Trophoblast cell (in vitro differentiated cells and primary cell): Measurements from ENCODE around the gene MGMT.

Experiments
- DNase-seq, 2 donors: peaks; one replicate each; pipeline ENCODE4 v3.0.0-alpha.2; 2016
- H2AFZ ChIP-seq: 2 replicates; pipeline ENCODE4 v1.6.1; 2013; ENCODE audit warnings: low read length, moderate library complexity, mild to moderate bottlenecking; ENCODE audit not compliant: insufficient read depth, poor library complexity
- H2AK5ac ChIP-seq: 2 replicates; pipeline ENCODE4 v1.6.1; 2013; ENCODE audit warnings: mild to moderate bottlenecking, low read length
- H2BK120ac ChIP-seq: 2 replicates; pipeline ENCODE4 v1.6.1; 2013; ENCODE audit warnings: low read length, mild to moderate bottlenecking, moderate library complexity; ENCODE audit not compliant: insufficient read depth, poor library complexity
- H2BK12ac ChIP-seq: 2 replicates; pipeline ENCODE4 v1.6.1; 2013; ENCODE audit warnings: mild to moderate bottlenecking, low read length, moderate library complexity
- H2BK5ac ChIP-seq: 2 replicates; pipeline ENCODE4 v1.6.1; 2013; ENCODE audit warnings: low read length, low read depth, moderate library complexity, mild to moderate bottlenecking; ENCODE audit not compliant: poor library complexity
- H3K14ac ChIP-seq: 2 replicates; pipeline ENCODE4 v1.6.1; 2013; ENCODE audit warnings: mild to moderate bottlenecking, low read length
- H3K18ac ChIP-seq: 2 replicates; pipeline ENCODE4 v1.6.1; 2013; ENCODE audit warnings: mild to moderate bottlenecking, low read length
- H3K23ac ChIP-seq: 2 replicates; pipeline ENCODE4 v1.6.1; 2013; ENCODE audit warnings: low read length
- H3K27ac ChIP-seq: 2 replicates; pipeline ENCODE4 v1.5.1; 2013; ENCODE audit warnings: low read depth, mild to moderate bottlenecking, inconsistent platforms, low read length, moderate library complexity
- H3K27me3 ChIP-seq: 2 replicates; pipeline ENCODE4 v1.6.1; 2013; ENCODE audit warnings: inconsistent platforms, mild to moderate bottlenecking, low read length, moderate library complexity; ENCODE audit not compliant: insufficient read depth
- H3K36me3 ChIP-seq, 2 experiments: 1 replicate in 1 of 2; 2 replicates in 1 of 2; pipeline ENCODE4 v1.6.1; 2013; ENCODE audit warnings: low read length in 2 of 2, mild to moderate bottlenecking in 2 of 2, moderate library complexity in 1 of 2; ENCODE audit not compliant: insufficient read depth in 2 of 2, control insufficient read depth in 1 of 2
- H3K4ac ChIP-seq: 2 replicates; pipeline ENCODE4 v1.6.1; 2013; ENCODE audit warnings: low read depth, mild to moderate bottlenecking, low read length, moderate library complexity
- H3K4me1 ChIP-seq, 2 experiments: 1 replicate in 1 of 2; 2 replicates in 1 of 2; pipeline ENCODE4 v1.6.1; 2013; ENCODE audit warnings: low read length in 2 of 2, mild to moderate bottlenecking in 2 of 2, moderate library complexity in 1 of 2; ENCODE audit not compliant: insufficient read depth in 2 of 2, control insufficient read depth in 1 of 2
- H3K4me2 ChIP-seq: 2 replicates; pipeline ENCODE4 v1.6.1; 2013; ENCODE audit warnings: inconsistent platforms, mild to moderate bottlenecking, low read length, moderate library complexity
- H3K4me3 ChIP-seq: 2 replicates; pipeline ENCODE4 v1.5.1; 2013; ENCODE audit warnings: mild to moderate bottlenecking, low read depth, low read length, inconsistent platforms
- H3K79me1 ChIP-seq: one replicate; pipeline ENCODE4 v1.6.1; 2013; ENCODE audit warnings: low read length
- H3K79me2 ChIP-seq: 2 replicates; pipeline ENCODE4 v1.6.1; 2013; ENCODE audit warnings: low read length, mild to moderate bottlenecking; ENCODE audit not compliant: control insufficient read depth, insufficient read depth, poor library complexity
- H3K9ac ChIP-seq: 2 replicates; pipeline ENCODE4 v1.6.1; 2013; ENCODE audit warnings: mild to moderate bottlenecking, low read length
- H3K9me3 ChIP-seq: 2 replicates; pipeline ENCODE4 v1.6.1; 2013; ENCODE audit warnings: low read depth, mild to moderate bottlenecking, control low read depth, inconsistent platforms, low read length; ENCODE audit not compliant: insufficient read depth
- H4K12ac ChIP-seq: 2 replicates; pipeline ENCODE4 v1.6.1; 2013; ENCODE audit warnings: low read depth, mild to moderate bottlenecking, low read length, moderate library complexity
- H4K8ac ChIP-seq: 2 replicates; pipeline ENCODE4 v1.6.1; 2013; ENCODE audit warnings: low read depth, mild to moderate bottlenecking, low read length, moderate library complexity
- H4K91ac ChIP-seq: one replicate; pipeline ENCODE4 v1.6.1; 2013; ENCODE audit warnings: low read depth, mild to moderate bottlenecking, low read length, moderate library complexity
- WGBS: extraction: QIAGEN DNeasy Blood & Tissue Kit; methylation state at CpG from one replicate; pipeline ENCODE4 v1.1.7; 2013; ENCODE audit warnings: missing lambda C conversion rate; ENCODE audit not compliant: insufficient read length, insufficient coverage; ENCODE audit errors: extremely low coverage; 5-methylcytosine and 5-hydroxymethylcytosine counted together

Gene MGMT

DNA sequence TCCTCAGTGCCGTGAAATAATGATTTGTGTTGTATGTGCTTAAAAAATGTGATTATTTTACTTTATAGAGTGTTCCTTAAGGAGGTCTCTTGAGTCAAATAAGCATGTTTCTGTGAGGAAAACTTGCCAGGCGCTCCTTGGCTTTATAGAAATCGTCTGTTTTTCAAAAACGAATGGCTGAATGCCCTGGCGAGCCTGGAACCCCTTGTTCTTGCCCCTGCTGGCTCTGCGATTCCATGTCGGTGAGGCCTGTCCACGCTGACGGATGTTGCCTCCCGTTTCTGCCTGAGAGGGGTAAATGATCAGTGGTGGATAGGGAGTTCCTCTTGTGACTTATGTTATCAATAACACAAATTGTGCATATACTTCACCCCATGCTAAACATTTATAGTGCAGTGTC, 75.5 kb downstream of the MGMT start:
- H3K4me1 ChIP-seq = peaks cover 6 to 16% of the 10 kb centered on the region in 2 experiments
- H3K9me3 ChIP-seq = peaks cover 2% of the 10 kb centered on the region
- H3K4me2 ChIP-seq = no peak overlapping the region
- no peaks in the 10 kb centered on the region for H3K79me2 ChIP-seq
- no peak overlapping the region for H3K9ac ChIP-seq
- no peak overlapping the region for H4K12ac ChIP-seq
- H3K27ac ChIP-seq = no peak overlapping the region
- no peak overlapping the region for H2AFZ ChIP-seq
- H2BK5ac ChIP-seq = no peak overlapping the region
- H3K18ac ChIP-seq = no peak overlapping the region
- H3K36me3 ChIP-seq = peaks cover 0 to 2% of the 10 kb centered on the region in 2 experiments
- no peak overlapping the region for H2BK12ac ChIP-seq
- H3K27me3 ChIP-seq = no peaks in the 10 kb centered on the region
- no peak overlapping the region for H3K4me3 ChIP-seq
- no peak overlapping the region for H4K91ac ChIP-seq
- H3K14ac ChIP-seq = no peak overlapping the region
- DNase-seq = no peak
- H3K79me1 ChIP-seq = peaks cover 4% of the 10 kb centered on the region
- no peak overlapping the region for H3K4ac ChIP-seq
- H4K8ac ChIP-seq = no peak overlapping the region
- H3K23ac ChIP-seq = no peak overlapping the region
- no peak overlapping the region for H2AK5ac ChIP-seq
- H2BK120ac ChIP-seq = no peak overlapping the region
- no CpG with 5 or more reads among the region's 10 CpGs for WGBS

DNA sequence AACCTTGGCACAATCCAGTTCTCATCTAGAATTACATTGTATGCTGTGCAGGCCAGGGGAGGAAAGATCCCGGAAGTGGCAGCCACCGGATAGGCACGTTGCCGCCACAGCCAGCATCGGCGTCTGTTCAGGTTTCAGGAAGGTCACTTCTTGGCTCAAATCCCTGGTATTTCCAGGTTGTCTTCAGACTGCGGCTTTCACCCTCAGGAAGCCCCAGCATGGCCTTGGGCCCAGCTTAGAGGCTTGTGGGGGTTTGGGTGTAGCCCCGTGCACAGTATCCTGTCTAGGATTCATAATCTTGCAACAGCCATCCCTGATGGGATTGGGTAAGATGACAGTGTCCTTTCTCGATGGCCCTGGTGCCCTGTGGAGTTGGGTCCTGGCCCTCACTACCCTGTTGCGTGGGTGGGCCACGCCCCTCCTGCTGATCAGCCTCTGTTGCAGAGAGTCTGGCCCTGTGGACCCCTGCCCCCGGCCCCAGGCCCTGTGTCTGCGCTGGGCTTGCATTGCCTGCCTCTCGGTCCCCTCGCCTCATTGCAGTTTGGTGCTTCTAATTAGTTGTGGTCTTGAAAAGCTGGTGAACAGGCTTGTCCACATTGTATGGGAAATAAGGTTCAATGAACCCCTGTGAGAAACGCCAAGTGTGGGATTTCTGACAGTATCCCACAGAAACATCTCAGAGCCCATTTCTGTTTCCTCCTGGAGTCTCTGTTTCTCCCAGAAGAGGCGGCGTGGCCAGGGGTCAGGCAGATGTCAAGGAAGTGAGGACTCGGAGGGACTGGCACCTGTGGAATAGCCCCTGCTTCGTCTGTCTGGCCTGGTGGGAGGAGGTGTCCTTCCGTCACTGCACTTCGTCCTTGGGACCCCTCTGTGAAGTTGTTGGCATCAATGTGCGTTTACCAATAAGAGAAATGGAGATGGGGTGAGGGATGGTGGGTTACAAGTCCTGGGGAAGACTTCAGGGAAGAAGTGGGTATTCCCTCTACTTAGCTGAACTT, 77.5 kb downstream of the MGMT start:
- no CpG with 5 or more reads among the region's 23 CpGs for WGBS
- Histone ChIP-seq H3K27me3 (no peaks in the 10 kb centered on the region), H3K9ac (no peak overlapping the region)

DNA sequence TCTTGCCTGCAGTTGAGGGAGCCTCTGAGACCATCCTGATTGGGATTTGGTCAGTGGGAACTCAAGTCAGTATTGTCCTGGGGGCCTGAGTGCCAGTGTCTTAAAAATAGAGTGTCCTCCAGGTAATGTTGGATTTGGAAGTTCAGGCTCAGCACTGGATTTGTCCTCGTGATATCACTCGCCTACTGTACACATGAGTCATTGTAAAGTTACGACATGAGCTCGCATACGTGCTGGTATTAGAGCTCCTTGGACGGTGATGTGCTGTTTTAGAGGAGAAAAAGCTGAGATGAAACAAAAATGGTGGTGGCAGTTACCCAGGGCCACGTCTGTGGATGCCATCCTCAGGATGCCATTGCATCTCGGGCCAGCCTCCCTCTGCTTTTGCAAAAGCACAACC, 78.2 kb downstream of the MGMT start:
- no peak overlapping the region for H2BK5ac ChIP-seq
- H4K8ac ChIP-seq = no peak overlapping the region
- H3K18ac ChIP-seq = no peak overlapping the region
- DNase-seq = peak; percentile 57 to 87
- no peak overlapping the region for H2AFZ ChIP-seq
- peaks cover 4% of the 10 kb centered on the region for H3K79me1 ChIP-seq
- H2AK5ac ChIP-seq = no peak overlapping the region
- peaks cover 6 to 16% of the 10 kb centered on the region in 2 experiments for H3K4me1 ChIP-seq
- no peak overlapping the region for H3K4ac ChIP-seq
- H3K14ac ChIP-seq = no peak overlapping the region
- H3K4me3 ChIP-seq = no peak overlapping the region
- no peak overlapping the region for H3K9ac ChIP-seq
- H3K9me3 ChIP-seq = peaks cover 2% of the 10 kb centered on the region
- no peaks in the 10 kb centered on the region for H3K79me2 ChIP-seq
- H3K27me3 ChIP-seq = no peaks in the 10 kb centered on the region
- H3K23ac ChIP-seq = no peak overlapping the region
- WGBS = no CpG with 5 or more reads among the region's 8 CpGs
- no peak overlapping the region for H3K4me2 ChIP-seq
- no peak overlapping the region for H4K12ac ChIP-seq
- H4K91ac ChIP-seq = no peak overlapping the region
- H2BK120ac ChIP-seq = no peak overlapping the region
- no peak overlapping the region for H3K27ac ChIP-seq
- H2BK12ac ChIP-seq = no peak overlapping the region
- H3K36me3 ChIP-seq = peaks cover 0 to 2% of the 10 kb centered on the region in 2 experiments

More for the DNA sequence above, 77.5 kb downstream of the MGMT start:
- no peak overlapping the region for H4K12ac ChIP-seq
- no peak overlapping the region for H2BK120ac ChIP-seq
- H2AK5ac ChIP-seq = no peak overlapping the region
- DNase-seq = no peak
- no peak overlapping the region for H2AFZ ChIP-seq
- no peak overlapping the region for H3K4me2 ChIP-seq
- peaks cover 2% of the 10 kb centered on the region for H3K9me3 ChIP-seq
- peaks cover 6 to 16% of the 10 kb centered on the region in 2 experiments for H3K4me1 ChIP-seq
- peaks cover 0 to 2% of the 10 kb centered on the region in 2 experiments for H3K36me3 ChIP-seq
- H2BK5ac ChIP-seq = no peak overlapping the region
- H3K18ac ChIP-seq = peak overlapping the region; percentile 38
- no peak overlapping the region for H3K4ac ChIP-seq
- no peaks in the 10 kb centered on the region for H3K79me2 ChIP-seq
- no peak overlapping the region for H3K14ac ChIP-seq
- no peak overlapping the region for H3K23ac ChIP-seq
- H3K4me3 ChIP-seq = no peak overlapping the region
- H3K79me1 ChIP-seq = peaks cover 4% of the 10 kb centered on the region
- H3K27ac ChIP-seq = no peak overlapping the region
- no peak overlapping the region for H2BK12ac ChIP-seq
- H4K8ac ChIP-seq = no peak overlapping the region
- no peak overlapping the region for H4K91ac ChIP-seq

DNA sequence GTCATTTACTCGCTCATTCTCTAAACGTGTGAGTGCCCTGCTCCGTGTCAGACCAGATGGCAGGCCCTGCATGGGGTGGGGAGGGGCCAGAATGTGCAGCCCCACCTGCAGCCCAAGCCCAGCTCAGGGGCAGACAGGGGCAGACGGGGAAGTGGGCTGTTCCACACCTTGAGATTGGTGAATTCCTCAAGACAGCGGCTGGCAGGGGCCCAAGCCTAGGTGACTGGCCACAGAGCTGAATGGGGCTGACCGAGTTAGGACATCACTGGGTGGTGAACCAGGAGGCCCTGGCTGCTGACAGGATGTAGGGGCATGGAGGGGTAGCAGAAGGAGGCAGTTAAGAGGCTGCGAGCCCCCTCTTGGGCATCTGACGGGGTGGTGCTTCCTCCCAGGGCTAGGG, 79.1 kb downstream of the MGMT start:
- no peak overlapping the region for H3K4me3 ChIP-seq
- H3K27me3 ChIP-seq = no peaks in the 10 kb centered on the region
- no peak overlapping the region for H2BK120ac ChIP-seq
- no peak overlapping the region for H3K27ac ChIP-seq
- no peak overlapping the region for H2AK5ac ChIP-seq
- H4K12ac ChIP-seq = no peak overlapping the region
- no peaks in the 10 kb centered on the region for H3K36me3 ChIP-seq
- no peak overlapping the region for H4K8ac ChIP-seq
- H3K23ac ChIP-seq = no peak overlapping the region
- no peak for DNase-seq
- H2BK12ac ChIP-seq = peak overlapping the region; percentile 36
- H2BK5ac ChIP-seq = no peak overlapping the region
- H4K91ac ChIP-seq = no peak overlapping the region
- peaks cover 6 to 16% of the 10 kb centered on the region in 2 experiments for H3K4me1 ChIP-seq
- WGBS = no CpG with 5 or more reads among the region's 8 CpGs
- no peak overlapping the region for H2AFZ ChIP-seq
- no peak overlapping the region for H3K14ac ChIP-seq
- H3K4me2 ChIP-seq = no peak overlapping the region
- H3K4ac ChIP-seq = no peak overlapping the region
- H3K18ac ChIP-seq = no peak overlapping the region
- peak overlapping the region; percentile 2 for H3K9ac ChIP-seq
- no peaks in the 10 kb centered on the region for H3K79me2 ChIP-seq
- no peaks in the 10 kb centered on the region for H3K79me1 ChIP-seq
- H3K9me3 ChIP-seq = no peaks in the 10 kb centered on the region
